Erythroblast (primary cell): Measurements from ENCODE around the gene CCDC57.

Experiments used
- GATA1 ChIP-seq: IDR thresholded peaks from 2 replicates; pipeline ENCODE4 v1.6.1; 2011; ENCODE audit warnings: low read depth, mild to moderate bottlenecking, control low read depth, low read length, moderate library complexity
- POLR2A ChIP-seq: IDR thresholded peaks from 2 replicates; pipeline ENCODE4 v1.6.1; 2011; ENCODE audit warnings: mild to moderate bottlenecking, low read length

- TF ChIP-seq POLR2A, result no peak
- no peak for TF ChIP-seq GATA1
Measured at GRCh38 chr17:82105417-82105881, 107.2 kb downstream of the CCDC57 start.
